GM12874 (cell line): ENCODE measurements around the gene LSM7.

Experiments
- TF ChIP-seq, protein P1 (sequence below): IDR thresholded peaks from 2 replicates; pipeline ENCODE4 v1.5.1; 2011; ENCODE audit warnings: low read depth, mild to moderate bottlenecking, control low read depth, low read length, moderate library complexity; ENCODE audit not compliant: insufficient read depth

Gene LSM7

GRCh38 chr19:2328401-2329148 lies at the start of gene LSM7, which contains the start of gene SPPL2B:
Gene LSM7 (minus strand): TSS chr19:2328586. CDS start chr19:2328566, 20 bp downstream.
Gene SPPL2B (plus strand): TSS chr19:2328684. CDS start chr19:2328710, 26 bp downstream.
- TF ChIP-seq, protein P1, sequence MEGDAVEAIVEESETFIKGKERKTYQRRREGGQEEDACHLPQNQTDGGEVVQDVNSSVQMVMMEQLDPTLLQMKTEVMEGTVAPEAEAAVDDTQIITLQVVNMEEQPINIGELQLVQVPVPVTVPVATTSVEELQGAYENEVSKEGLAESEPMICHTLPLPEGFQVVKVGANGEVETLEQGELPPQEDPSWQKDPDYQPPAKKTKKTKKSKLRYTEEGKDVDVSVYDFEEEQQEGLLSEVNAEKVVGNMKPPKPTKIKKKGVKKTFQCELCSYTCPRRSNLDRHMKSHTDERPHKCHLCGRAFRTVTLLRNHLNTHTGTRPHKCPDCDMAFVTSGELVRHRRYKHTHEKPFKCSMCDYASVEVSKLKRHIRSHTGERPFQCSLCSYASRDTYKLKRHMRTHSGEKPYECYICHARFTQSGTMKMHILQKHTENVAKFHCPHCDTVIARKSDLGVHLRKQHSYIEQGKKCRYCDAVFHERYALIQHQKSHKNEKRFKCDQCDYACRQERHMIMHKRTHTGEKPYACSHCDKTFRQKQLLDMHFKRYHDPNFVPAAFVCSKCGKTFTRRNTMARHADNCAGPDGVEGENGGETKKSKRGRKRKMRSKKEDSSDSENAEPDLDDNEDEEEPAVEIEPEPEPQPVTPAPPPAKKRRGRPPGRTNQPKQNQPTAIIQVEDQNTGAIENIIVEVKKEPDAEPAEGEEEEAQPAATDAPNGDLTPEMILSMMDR, result no peak

- TF ChIP-seq, protein P1, result no peak
Observed at GRCh38 chr19:2376784-2377519, 48.6 kb upstream of the LSM7 start.

- TF ChIP-seq, protein P1, result no peak
Observed at GRCh38 chr19:2375353-2376121, 47.2 kb upstream of the LSM7 start.

GRCh38 chr19:2374808-2375207 lies 46.4 kb upstream of the LSM7 start:
- TF ChIP-seq, protein P1, result no peak

DNA sequence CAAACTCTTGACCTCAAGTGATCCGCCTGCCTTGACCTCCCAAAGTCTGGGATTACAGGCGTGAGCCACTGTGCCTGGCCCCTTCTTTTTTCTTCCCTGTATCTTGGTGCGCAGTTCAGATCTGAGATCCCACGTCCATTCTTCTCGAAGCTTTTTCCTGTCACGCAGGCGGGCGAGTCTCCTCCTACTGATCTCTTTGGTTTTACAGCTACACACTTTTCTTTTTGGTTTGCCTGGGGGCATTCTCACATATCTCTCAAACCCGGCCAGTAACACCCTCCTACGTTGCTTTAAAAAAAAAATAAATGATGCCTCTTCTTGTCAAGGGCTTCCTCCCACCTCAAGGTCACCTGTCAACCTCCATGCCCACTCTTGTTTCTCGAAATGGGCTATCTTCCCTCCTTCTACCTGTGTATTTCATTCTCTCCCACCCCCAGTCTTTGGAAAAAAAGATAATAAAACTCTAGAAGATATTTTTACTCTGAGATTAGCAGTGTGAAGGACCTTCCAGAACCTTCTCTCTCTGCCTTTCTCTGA lies 43.8 kb upstream of the LSM7 start:
- TF ChIP-seq, protein P1, result no peak

- TF ChIP-seq, protein P1, result no peak
Observed at GRCh38 chr19:2371656-2372055, 43.3 kb upstream of the LSM7 start.
